NCI-H2171 (cell line): ENCODE measurements around the gene CELF4.

Experiments
- DNase-seq: peaks from one replicate; lab custom pipeline; 2025; lab: John Stamatoyannopoulos, UW

CELF4 gene

DNA sequence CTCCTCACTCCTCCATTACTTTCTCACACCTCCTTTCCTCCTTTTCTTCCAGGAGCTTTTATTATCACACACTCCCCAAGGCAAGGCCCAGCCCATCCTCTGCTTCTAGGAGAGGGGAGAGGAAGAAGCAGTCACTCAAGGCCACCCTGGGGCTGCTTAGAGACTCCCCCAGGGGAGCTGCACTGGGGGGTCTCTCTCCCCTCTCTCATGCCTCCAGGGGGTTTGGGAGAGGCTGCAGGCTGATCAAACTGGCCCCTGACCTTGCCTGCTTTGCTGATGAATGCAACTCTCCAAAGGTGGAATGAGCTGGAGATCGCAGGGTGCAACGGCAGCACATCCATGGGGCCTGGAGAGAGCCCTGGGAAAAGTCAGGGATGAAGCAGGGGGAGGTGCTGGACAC is 216.9 kb downstream of the CELF4 start:
- no peak for DNase-seq

GRCh38 chr18:37346048-37346447 is 219.6 kb downstream of the CELF4 start:
- DNase-seq = no peak

DNA sequence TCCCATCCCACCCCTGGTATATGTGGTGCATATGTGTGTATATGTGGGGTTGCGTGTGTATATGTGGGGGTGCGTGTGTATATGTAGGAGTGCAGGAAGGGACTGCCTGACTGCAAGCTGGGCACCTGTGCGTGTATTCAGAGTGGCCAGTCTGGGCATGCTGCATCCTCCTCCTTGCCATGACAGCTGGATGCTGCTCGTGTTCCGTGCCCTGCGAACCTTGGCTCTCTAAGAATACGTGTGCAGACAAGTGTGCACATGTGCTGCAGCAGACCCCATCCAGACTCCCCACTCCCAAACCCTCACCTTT is 222.1 kb downstream of the CELF4 start:
- peak; percentile 66 for DNase-seq

GRCh38 chr18:37341473-37342086 is 224.0 kb downstream of the CELF4 start:
- DNase-seq = no peak

- DNase-seq = no peak
Measured at GRCh38 chr18:37341016-37341415, 224.6 kb downstream of the CELF4 start.

GRCh38 chr18:37339701-37340215 is 225.8 kb downstream of the CELF4 start:
- DNase-seq = no peak

GRCh38 chr18:37336568-37337285 is 228.9 kb downstream of the CELF4 start:
- no peak for DNase-seq

- DNase-seq = no peak
Measured at GRCh38 chr18:37335409-37335736, 230.2 kb downstream of the CELF4 start.

GRCh38 chr18:37334631-37335408 is 230.8 kb downstream of the CELF4 start:
- no peak for DNase-seq

GRCh38 chr18:37332628-37333420 is 232.8 kb downstream of the CELF4 start:
- DNase-seq = no peak

DNA sequence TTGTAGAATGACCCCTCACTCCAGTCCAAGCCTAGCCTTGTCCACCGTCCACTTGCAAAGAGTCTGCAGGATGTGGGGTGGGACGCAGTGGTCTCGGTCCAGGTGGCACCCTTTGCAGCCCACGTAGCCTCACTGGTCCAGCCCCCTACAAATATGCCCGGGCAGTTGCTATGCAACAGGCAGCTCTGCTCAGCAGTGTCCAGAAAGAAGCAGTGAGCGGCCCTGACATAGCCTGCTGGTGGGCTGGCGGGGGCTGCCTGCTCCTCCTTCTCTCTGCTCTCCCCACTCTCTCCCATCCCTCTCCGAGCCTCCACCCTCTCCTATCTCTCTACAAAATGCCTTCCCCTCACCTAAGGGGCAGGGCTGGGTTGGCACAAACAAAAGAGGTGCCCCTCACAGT is 233.4 kb downstream of the CELF4 start:
- DNase-seq = no peak

GRCh38 chr18:37330173-37330572 is 235.4 kb downstream of the CELF4 start:
- DNase-seq = no peak

- DNase-seq = no peak
Measured at GRCh38 chr18:37328946-37329719, 236.5 kb downstream of the CELF4 start.

GRCh38 chr18:37327063-37327577 is 238.5 kb downstream of the CELF4 start:
- no peak for DNase-seq

DNA sequence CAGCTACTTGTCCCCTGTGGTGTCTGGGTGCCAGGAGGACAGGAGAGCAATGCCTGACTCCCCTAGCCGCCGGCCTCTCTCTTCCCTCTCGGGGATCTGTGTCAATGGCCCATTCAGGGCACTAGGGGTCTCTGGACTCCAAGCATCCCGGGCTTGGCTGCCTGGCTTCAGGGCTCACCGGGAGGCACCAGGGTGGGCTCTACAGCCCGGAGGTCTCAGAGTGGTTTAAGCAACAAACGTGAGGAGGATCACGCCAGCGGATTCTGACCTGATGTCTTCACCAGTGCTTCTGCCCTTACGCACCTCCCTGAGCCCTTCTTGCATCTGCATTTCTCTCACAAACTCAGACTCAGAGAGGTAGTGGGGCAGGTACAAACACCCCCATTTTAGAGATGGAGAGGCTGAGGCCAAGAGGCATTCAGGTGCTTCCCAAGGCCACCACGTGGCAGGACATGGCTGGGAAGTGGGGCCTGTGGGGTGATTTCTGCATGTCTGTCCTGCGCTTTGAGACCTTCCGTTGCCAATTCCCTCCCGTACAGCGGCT is 243.0 kb downstream of the CELF4 start:
- peak; percentile 46 for DNase-seq

- DNase-seq = no peak
Measured at GRCh38 chr18:37321582-37322491, 243.8 kb downstream of the CELF4 start.

DNA sequence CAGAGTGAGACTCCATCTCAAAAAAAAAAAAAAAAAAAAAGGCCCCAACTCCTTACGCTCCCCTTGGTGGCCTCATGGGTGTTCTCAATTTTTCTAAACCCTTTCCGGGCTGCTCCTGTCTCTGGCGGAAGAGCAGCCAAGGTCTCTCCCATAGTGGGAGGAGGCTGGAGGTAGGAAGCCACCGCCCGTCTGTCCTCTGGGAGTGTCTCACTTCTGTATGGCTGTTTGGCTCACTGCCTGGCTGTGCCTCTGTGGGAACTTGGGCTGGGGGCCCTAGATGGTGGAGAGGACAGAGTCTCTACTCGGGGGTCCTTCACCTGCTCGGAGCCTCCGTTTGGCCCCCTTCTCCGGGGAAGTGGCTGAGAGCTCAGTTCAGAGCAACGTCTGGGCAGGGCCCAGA is 245.3 kb downstream of the CELF4 start:
- DNase-seq = no peak

DNA sequence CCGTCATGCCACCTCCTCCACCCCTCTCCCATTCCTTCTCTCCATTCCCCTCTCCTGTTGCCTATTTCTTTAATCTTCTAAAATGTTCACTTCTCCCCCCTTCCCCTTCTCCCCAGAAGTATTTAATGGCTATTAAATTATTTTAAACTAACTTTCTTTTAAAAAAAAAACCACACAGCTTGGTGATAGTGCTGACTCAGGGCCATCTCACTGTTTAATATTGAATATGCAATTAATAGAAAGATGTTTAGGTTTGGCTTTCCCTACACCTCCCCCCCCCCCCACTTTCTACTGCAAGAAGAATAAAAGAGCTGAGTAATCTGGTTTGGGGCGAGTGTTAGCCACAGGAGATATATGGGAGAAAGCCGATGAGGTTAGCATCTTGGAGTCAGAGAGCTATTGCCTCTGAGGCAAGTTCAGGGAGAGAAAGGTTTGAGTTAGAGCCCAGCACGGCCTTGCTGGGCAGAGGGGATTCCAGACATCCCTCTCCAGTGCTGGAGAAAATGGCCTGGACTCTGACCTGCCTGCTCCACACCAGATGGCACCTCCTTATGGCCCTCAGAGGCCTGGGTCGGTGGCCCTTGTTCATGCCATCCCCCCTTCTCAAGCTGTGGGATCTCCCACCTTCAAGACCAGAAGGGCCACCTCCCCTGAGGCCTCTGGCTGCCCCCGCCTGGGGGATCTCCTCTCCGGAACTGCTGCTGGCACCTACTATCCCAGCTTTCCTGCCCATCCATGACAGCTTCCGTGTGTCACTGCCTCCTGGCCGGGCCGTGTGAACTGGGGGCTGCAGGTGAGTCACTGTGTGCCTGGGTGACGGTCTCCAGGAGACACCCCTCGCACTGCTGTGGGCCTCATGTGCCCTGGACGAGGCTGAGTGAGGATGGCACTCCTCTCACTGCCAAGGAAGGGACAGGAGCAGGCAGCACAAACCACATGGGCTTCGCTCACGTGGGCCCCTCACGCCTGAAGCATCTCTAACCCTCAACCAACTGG is 246.9 kb downstream of the CELF4 start:
- DNase-seq = no peak

- DNase-seq = no peak
Measured at GRCh38 chr18:37317486-37317885, 248.1 kb downstream of the CELF4 start.
